Right lobe of liver (tissue), 4 donors: ENCODE measurements around the gene CHIT1.

Experiments used
- CTCF ChIP-seq, 4 donors: fragments of 200-600 bp in 3 of 4; fragments of 450-650 bp in 1 of 4; IDR thresholded peaks; one replicate each; pipeline versions ENCODE4 v1.5.1 to v1.8.0; 2016 to 2022; ENCODE audit warnings: antibody characterized with exemption in 4 of 4, mild to moderate bottlenecking in 2 of 4
- POLR2A ChIP-seq: fragments of 450-650 bp; IDR thresholded peaks from one replicate; pipeline ENCODE4 v1.6.1; 2017; ENCODE audit warnings: antibody characterized with exemption, mild to moderate bottlenecking
- donor health status: DM: no; HTN: no; CAD: no.
- donor health status: DM: no; HTN: no; CAD: no.
- donor health status: DM: no; HTN: yes; CAD: no.

- TF ChIP-seq CTCF (IDR thresholded peaks at IDR 0.05), result peak; percentile 38 to 60 (median 52)
- no peak for TF ChIP-seq POLR2A
These were observed 63.1 kb downstream of the CHIT1 start for GRCh38 chr1:203166192-203166940.
